ENCODE results near the gene TNFRSF21. TPM values are rescaled to one million over a fixed set of nuclear protein-coding genes. Genes with fewer than 3 reads are reported as not detected.

Gene TNFRSF21
- total and polyA plus RNA-seq, 10 of the 15 experiments (the other 5 are each of a cell fraction or from before 2014, with no cell fraction given) = 0.09 to 1.0 (median 0.27) TPM

- Histone ChIP-seq H3K27ac (ENCODE audit: control insufficient read depth, insufficient read depth) (no peak overlapping the region), H4K20me1 (ENCODE audit: control insufficient read depth, insufficient read depth) (no peaks in the 10 kb centered on the region), H3K4me3 (no peak overlapping the region), H3K9ac (ENCODE audit: control insufficient read depth, insufficient read depth, low read length) (no peak overlapping the region), H3K4me1 (ENCODE audit: control insufficient read depth, insufficient read depth, low read length) (no peaks in the 10 kb centered on the region), H2AFZ (ENCODE audit: control insufficient read depth, low read depth, low read length) (no peak overlapping the region), H3K4me2 (ENCODE audit: control insufficient read depth, insufficient read depth) (no peak overlapping the region), H3K79me2 (ENCODE audit: control insufficient read depth, insufficient read depth, low read length) (no peaks in the 10 kb centered on the region), H3K9me3 (replicated peaks; ENCODE audit: control insufficient read depth, insufficient read depth, low read length) (no peaks in the 10 kb centered on the region), H3K27me3 (replicated peaks in 1 of 2; ENCODE audit: control insufficient read depth in 2 of 2, insufficient read depth in 2 of 2, low read length in 1 of 2) (no peaks in the 10 kb centered on the region; a peak in 1 of 4 replicates), H3K36me3 (ENCODE audit: control insufficient read depth in 2 of 2, insufficient read depth in 2 of 2, low read length in 1 of 2) (no peaks in the 10 kb centered on the region)
- FAIRE-seq (no peak), DNase-seq (ENCODE audit: low read depth, low spot score) (no peak), ATAC-seq (no peak)
- SMC1A ChIA-PET (ENCODE audit: uncharacterized antibody, unreplicated experiment) = no interaction called here
- RAD21 ChIA-PET (ENCODE audit: unreplicated experiment) = no interaction called here
- TF ChIP-seq MXI1 (IDR thresholded peaks at IDR 0.05; ENCODE audit: low read depth, low read length) = no peak
- 0 out of 6 replicates have a peak, but pooled peaks of 1 of the 3 experiments have one; percentile 10 for TF ChIP-seq CTCF (IDR thresholded peaks at IDR 0.05 in 2 of 3, conservative IDR thresholded peaks at IDR 0.05 in 1 of 3; ENCODE audit: control insufficient read depth in 2 of 3, extremely low read depth in 1 of 3, insufficient read depth in 1 of 3, low read depth in 3 of 3, low read length in 3 of 3)
- POLR2A ChIA-PET = no interaction called here
- 13% methylated on average over 5 of the region's 5 CpGs for WGBS (ENCODE audit: insufficient coverage, insufficient replicate concordance, low lambda C conversion rate, missing lambda C conversion rate)
- CTCF ChIA-PET = interaction anchor here (1.0 kb wide), 1 partner anchor 10 kb away, joined by 3 read pairs; no protein-coding TSS in a partner anchor
- intact Hi-C loops (cut with micrococcal nuclease; ENCODE audit: unreplicated experiment) (no loop called here), in situ Hi-C loops (cut with MboI) (no loop called here)
- no TSS peak for BruUV-seq (replicated peaks)
Observed at GRCh38 chr6:47352194-47352920, 42.7 kb upstream of the TNFRSF21 start.

GRCh38 chr6:47351621-47352020 is 41.9 kb upstream of the TNFRSF21 start:
- Histone ChIP-seq H3K9me3 (replicated peaks; ENCODE audit: control insufficient read depth, insufficient read depth, low read length) (no peaks in the 10 kb centered on the region), H2AFZ (ENCODE audit: control insufficient read depth, low read depth, low read length) (no peak overlapping the region), H3K4me2 (ENCODE audit: control insufficient read depth, insufficient read depth) (no peak overlapping the region), H3K9ac (ENCODE audit: control insufficient read depth, insufficient read depth, low read length) (no peak overlapping the region), H3K27me3 (replicated peaks in 1 of 2; ENCODE audit: control insufficient read depth in 2 of 2, insufficient read depth in 2 of 2, low read length in 1 of 2) (peaks cover 0 to 2% of the 10 kb centered on the region in 2 experiments; a peak in 1 of 4 replicates), H4K20me1 (ENCODE audit: control insufficient read depth, insufficient read depth) (no peaks in the 10 kb centered on the region), H3K27ac (ENCODE audit: control insufficient read depth, insufficient read depth) (no peak overlapping the region), H3K4me3 (no peak overlapping the region), H3K79me2 (ENCODE audit: control insufficient read depth, insufficient read depth, low read length) (no peaks in the 10 kb centered on the region), H3K4me1 (ENCODE audit: control insufficient read depth, insufficient read depth, low read length) (no peaks in the 10 kb centered on the region), H3K36me3 (ENCODE audit: control insufficient read depth in 2 of 2, insufficient read depth in 2 of 2, low read length in 1 of 2) (no peaks in the 10 kb centered on the region)
- DNase-seq (ENCODE audit: low read depth, low spot score) (no peak), FAIRE-seq (no peak), ATAC-seq (no peak)
- RAD21 ChIA-PET (ENCODE audit: unreplicated experiment) = no interaction called here
- intact Hi-C loops (cut with micrococcal nuclease; ENCODE audit: unreplicated experiment) (no loop called here), in situ Hi-C loops (cut with MboI) (no loop called here)
- CTCF ChIA-PET = interaction anchor here (1.0 kb wide), 1 partner anchor 9 kb away, joined by 3 read pairs; no protein-coding TSS in a partner anchor
- SMC1A ChIA-PET (ENCODE audit: uncharacterized antibody, unreplicated experiment) = no interaction called here
- BruUV-seq (replicated peaks) = no TSS peak
- POLR2A ChIA-PET = no interaction called here
- TF ChIP-seq CREM (IDR thresholded peaks at IDR 0.05; ENCODE audit: low read depth) = no peak
- no peak for TF ChIP-seq ASH2L (IDR thresholded peaks at IDR 0.05; ENCODE audit: borderline replicate concordance, low read depth)
- no peak for TF ChIP-seq POU2F2 (IDR thresholded peaks at IDR 0.05; ENCODE audit: borderline replicate concordance, low read depth, low read length)
- no peak for TF ChIP-seq WRNIP1 (IDR thresholded peaks at IDR 0.05; ENCODE audit: borderline replicate concordance, low read depth, low read length)
- no peak for TF ChIP-seq SKIL (IDR thresholded peaks at IDR 0.05; ENCODE audit: low read depth, poor library complexity, severe bottlenecking)
- TF ChIP-seq TCF3 (IDR thresholded peaks at IDR 0.05; ENCODE audit: borderline replicate concordance, insufficient read depth, low read depth, low read length) = no peak
- TF ChIP-seq TBL1XR1 (IDR thresholded peaks at IDR 0.05; ENCODE audit: low read depth, low read length) = no peak
